ENCODE data around the gene SURF6.
"Not testable (repeated sequence)": the region's sequence is repeated elsewhere in the genome, so short reads cannot be mapped to it uniquely, and the experiment has no call there.

The SURF6 gene

DNA sequence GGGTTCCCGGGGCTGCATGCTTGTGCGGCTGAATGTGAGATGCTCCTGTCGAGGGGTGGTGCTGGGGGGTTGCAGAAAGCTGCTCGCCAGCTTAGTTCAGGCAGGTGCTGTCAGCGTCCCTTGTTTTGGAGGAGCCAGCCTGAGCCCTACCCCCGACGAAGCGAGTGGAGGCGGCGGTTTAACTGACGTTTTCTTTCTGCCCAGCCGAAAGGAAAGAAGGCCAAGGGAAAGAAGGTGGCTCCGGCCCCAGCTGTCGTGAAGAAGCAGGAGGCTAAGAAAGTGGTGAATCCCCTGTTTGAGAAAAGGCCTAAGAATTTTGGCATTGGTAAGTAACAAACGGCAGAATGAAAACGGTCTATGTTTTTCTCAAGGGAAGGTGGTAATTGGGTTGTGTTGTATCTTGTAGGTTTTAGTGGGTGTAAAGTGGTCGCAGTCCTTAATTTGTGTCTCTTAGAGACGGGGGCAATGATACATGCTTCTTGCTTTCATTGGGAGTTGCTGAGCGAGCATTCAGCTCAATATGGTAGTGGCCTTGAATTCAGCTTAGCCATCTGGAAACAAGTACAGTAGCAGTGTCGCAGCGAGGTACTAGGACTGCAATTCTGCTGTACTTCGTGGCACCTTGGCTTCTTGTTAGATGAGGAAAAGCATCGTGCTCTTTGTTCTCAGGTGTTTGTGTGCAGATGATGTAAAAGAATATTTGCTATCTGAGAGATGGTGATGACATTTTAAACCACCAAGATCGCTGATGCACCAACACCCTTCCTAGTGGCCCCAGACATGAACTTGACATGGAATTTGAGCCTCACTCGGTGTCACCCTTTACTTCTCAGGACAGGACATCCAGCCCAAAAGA, 13.0 kb upstream of the SURF6 start:
- in situ Hi-C loops (cut with MboI; ENCODE audit: low sequenced_read_pairs): no loop called here

DNA sequence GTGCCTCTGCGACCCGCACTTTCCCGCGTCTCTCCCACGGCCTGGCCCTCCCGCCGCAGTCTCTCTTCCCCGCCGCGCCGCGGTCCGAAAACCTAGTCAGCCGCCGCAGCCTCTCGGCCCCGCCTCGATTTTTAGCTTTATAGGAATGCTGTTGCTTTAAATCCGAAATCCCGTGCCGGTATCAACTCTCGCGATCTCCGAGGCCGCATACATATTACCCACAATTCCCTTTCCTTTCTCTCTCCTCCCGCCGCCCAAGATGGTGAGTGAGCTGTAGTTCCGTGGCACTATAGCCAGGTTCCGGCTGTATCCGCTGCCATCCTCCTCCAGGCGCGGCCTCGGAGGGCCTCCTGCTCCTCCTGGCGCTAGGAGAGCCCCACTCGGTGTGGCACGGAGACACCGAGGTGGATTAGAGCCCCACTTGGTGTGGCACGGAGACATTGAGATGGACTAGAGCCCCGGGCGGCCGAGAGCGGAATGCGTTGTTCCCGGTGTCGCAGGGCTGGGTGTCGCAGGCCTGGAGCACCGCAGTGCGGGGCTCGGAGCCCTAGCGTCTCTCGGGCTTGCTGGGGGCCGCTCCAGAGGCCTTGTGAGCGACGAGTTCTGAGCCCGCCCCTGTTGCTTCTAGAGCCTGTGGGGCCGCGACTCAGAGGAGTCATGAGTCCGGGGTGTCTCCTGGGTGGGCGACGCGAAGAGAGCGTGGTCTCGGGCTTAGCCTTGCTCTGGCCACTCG, 12.2 kb upstream of the SURF6 start, which contains the start of the genes MED22 and RPL7A:
TSS of gene MED22 (minus strand) at position 147 of the 733 bp plus-strand sequence. CDS start 1,469 bp downstream, outside the sequence.
TSS of gene RPL7A (plus strand) at position 234 of the 733 bp plus-strand sequence. CDS start at position 260, 26 bp downstream.
- in situ Hi-C loops (cut with MboI; ENCODE audit: low sequenced_read_pairs): no loop called here

DNA sequence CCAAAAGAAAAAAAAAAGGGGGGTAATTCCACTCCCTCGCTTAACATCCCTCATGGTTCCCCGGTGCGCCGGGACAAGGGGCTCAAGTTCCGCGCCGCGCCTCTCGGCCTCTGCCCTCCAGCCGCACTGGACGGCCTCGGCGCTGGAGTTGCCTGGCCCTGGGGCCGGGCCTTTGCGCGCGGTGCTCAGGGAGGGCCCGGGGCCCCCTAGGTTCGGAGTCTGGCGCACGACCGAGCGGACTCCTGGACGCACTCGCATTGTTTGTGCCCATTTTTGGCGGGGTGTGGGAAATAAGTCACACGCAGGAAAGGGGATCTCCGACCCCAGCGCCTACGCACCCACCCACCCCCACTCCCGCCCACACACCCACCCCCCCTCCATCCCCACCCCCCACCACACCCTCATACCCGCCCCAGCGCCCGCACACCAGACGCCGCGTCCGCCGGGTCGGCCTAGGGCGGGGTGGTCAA, 11.6 kb upstream of the SURF6 start:
- in situ Hi-C loops (cut with MboI; ENCODE audit: low sequenced_read_pairs): no loop called here

DNA sequence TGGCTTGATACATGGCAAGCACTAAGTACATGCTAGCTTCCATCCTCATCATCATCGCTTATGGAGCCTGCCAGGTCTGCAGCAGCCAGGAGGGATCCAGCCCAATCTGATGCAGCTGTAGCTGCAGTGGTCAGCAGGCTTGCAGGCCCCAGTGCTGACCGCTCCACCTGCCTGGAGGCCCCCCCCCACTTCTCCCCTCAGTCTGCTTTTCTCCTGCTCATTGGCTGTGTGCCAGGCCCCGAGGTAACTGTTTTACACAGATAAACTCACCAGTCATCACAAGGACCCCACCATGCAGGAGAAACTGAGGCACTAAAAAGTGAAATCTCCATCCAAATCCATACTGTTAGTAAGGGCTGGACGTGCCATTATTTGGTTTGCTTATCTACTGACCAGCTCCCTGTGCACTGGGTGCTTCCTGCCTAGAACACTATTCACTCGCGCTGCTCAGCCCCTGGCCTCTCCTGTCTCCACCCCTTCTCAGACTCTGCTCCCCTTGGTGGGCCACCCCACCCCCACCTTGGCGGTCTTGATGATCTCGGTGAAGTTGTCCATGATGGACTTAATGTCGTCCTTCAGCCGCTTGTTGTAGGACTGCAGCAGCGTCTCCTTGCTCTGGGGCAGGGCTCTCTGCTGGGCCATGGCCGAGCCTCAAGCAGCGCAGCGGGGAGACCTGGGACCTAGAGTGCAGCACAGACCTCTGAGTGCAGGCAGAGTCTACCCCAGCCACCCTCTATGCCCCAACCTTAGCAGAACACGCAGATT, 10.2 kb upstream of the SURF6 start:
- in situ Hi-C loops (cut with MboI; ENCODE audit: low sequenced_read_pairs): no loop called here

DNA sequence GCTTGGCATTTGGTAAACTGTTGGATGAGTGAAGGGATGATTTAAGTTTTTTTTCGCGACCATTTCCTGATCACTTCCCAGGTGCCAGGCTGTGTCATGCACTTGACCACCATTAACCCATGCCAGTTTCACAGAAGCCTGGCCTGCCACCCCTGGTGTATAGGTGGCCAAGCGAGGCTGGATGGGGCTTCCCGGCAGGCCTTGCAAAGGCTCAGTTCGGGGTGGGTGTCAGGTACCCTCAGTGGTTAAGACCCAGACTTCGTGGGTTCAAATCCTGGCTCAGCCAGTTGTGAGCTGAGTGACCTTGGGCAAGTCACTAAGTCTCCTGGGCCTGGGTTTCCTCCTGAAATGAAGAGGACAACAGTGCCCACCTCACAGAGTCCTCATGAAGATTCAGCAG, 9.6 kb upstream of the SURF6 start:
- in situ Hi-C loops (cut with MboI; ENCODE audit: low sequenced_read_pairs): no loop called here

DNA sequence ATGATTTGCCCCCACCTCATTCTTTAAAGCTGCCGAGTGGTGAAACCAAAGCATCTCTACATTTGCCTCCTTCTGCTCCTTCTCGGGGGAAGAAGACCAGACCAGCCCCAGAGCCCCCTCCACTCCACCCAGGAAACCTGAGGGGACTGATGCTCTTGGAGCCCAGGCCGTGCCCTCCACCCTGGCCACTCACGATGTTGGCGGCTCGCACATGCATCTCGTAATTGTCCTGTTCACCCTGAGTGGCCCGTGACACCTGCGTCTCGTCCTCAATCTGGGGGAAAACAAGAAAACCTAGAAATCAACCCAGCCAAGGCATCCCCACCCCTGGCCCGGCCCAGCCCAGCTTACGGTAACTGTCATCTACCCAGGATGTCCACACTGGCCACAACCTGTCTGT, 9.0 kb upstream of the SURF6 start:
- in situ Hi-C loops (cut with MboI; ENCODE audit: low sequenced_read_pairs): no loop called here

DNA sequence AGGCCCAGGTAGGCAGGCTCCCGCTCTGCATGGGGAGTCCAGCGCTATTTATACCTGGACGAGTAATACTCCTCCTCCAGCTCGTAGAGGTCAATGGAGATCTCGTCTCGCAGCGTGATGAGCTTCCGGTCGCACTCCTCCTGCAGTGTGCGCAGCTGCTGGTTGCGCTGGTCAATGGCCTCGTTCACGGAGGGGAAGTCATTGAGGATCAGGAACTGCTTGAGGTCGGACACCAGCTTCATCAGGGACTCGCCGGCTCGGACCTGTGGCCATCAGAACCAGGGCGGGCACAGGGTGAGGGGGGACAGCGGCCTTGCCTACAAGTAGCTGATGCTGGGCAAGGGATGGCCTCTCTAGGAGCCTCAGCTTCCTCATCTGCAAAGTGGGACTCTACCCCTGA, 8.1 kb upstream of the SURF6 start:
- in situ Hi-C loops (cut with MboI; ENCODE audit: low sequenced_read_pairs): no loop called here

DNA sequence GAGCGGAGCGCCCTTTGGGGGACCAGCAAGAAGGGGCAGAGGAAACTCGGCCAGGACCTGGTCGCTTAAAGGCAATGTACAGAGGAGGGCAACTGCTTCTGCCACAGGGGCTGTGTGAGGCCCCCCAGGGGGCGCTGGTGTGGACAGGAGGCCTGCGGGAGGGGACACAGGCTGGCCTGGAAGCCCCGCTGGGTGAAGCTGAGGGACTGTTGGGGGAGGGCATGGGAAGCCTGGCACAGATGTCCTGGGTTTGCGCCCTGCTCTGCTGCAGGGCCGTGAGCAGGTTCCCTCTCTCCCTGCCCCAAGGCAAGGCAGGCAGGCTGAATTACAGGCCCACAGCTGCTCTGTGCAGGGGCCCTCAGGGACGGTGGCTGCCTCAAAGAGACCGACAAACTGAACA, 6.6 kb upstream of the SURF6 start:
- in situ Hi-C loops (cut with MboI; ENCODE audit: low sequenced_read_pairs): no loop called here

DNA sequence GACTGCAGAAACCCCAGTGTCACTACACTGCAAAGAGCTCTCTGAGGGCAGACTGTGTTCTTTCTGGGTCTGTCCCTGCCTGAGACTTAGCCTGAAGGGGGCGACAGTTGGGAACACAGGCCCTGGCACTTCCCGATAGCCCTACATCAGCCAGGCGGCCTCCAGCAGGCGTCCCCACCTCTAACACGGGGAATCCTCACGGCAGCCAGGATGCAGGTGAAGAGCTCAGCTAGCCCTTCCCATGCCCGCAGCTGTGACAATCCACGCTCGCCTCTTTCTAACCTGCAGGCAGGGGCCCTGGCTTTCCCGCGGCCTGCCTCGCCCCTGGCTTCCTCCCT, 6.0 kb upstream of the SURF6 start:
- in situ Hi-C loops (cut with MboI; ENCODE audit: low sequenced_read_pairs): no loop called here

DNA sequence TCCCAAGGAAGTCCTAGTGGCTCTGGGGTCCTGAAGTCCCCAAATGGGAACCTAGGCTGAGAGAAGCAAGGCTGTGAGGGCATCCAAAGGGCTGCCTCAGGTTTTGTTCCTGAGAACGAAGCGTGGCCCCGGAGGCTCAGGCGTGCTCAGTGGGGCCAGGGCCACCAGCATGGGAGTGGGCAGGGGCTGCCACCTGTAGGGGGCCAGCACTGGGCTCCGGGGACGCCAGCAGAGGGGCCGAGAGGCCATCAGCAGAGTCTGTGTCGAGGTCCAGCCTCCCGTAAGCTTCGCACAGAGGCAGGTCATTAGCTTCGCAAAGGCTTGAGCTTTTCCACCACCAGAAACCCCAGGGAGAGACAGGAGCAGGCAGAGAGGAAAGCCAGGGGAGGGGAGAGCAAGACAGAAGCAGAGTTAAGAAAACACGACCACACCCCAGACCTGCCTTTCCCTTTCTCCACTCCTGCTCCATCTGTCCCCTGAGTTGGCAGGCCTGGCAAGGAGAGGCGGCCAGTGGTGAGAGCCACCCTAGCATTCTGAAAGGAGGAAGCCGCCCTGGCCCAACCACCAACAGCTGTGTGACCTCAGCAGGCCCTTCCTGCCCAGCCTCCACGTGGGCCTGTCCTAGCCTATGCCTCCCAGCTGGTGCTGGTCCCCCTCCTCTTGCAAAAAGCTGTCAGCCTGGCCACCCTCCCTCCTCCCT, 5.5 kb upstream of the SURF6 start:
- in situ Hi-C loops (cut with MboI; ENCODE audit: low sequenced_read_pairs): no loop called here

DNA sequence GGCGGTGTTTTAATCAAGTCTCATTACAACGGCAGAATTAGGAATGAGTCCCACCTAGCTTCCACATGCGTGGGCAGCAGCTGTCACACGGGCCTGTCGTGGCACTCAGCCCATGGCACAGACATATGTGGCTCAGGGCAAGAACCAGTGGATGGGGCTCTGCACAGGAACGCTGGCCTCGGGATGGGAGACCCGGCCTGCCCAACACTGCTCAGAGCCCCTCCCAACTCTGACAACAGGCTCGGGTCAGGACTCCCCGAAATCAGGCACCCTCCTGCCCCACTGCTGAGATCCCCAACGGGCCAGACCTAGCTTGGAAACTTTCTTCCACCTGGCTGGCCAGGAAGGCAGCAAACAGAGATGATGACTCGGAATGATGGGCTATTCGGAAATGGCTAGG, 4.9 kb upstream of the SURF6 start:
- in situ Hi-C loops (cut with MboI; ENCODE audit: low sequenced_read_pairs): no loop called here

DNA sequence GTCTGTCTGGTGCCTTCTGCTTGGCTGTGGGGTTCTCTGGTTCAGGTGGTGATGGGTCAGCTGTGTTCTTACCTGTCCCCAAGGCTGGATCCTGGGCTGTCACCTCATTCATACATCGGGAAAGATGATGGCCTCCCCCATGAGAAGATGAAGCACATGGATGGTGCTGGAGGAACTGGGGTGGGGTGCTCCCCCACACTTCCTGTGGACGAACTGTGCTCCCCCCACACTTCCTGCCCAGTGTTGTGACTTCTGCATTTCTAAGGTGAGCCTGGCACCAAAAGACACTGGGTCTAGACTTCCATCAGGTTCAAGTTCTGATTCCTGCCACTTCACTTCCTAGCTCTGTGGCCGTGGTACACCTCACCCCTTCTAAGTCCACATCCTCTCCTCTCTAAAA, 4.3 kb upstream of the SURF6 start:
- in situ Hi-C loops (cut with MboI; ENCODE audit: low sequenced_read_pairs): no loop called here

DNA sequence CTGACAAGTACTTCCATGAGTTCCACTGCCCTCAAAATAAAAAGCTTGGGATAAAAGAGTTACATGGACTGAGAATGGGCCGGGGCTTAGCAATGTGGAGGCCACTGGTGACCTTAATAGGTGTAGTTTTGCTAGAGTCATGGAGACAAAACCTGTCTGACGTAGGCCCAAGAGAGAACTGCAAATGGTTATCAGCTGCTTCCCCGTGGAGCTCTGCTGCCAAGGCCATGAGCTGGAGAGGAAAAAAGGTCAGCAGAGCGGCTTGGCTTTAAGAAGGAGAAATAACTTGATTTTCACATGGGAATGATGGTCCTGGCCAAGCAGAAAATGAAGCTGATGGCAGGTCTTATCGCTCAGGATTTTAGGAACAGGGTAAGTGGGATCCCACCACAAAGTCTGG, 3.7 kb upstream of the SURF6 start:
- in situ Hi-C loops (cut with MboI; ENCODE audit: low sequenced_read_pairs): no loop called here

DNA sequence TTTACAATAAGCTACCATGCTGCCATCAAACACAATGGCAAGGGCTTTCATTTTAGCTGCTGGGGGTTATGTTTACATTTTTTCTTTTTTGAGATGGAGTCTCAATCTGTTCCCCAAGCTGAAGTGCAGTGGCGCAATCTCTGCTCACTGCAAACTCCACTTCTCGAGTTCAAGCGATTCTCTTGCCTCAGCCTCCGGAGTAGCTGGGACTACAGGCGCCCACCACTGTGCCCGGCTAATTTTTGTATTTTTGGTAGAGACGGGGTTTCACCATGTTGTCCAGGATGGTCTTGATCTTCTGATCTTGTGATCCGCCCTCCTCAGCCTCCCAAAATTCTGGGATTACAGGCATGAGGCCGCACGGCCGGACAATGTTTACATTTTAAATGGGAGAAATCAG, 1.1 kb downstream of the SURF6 start:
- in situ Hi-C loops (cut with MboI; ENCODE audit: low sequenced_read_pairs): not testable (repeated sequence)

DNA sequence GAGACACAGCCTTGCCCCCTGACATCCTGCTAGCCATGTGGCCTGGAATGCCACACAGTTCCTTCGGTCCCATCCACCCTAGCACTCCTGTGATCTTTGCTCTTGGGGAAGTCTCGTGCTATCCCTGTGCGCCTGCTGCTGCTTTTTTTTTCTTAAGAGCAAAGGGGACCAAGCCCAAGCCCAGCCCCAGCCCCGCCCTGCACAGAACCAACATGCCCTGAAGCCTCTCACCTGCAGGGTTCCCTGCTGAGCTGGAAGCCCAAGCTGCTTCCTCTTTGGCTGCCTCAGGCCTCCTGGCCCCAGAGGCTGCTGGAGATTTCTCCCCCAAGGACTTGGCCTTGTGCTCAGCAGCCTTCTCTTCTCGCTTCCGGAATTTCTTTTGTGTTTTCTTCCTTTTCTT, 1.8 kb downstream of the SURF6 start:
- in situ Hi-C loops (cut with MboI; ENCODE audit: low sequenced_read_pairs): no loop called here

DNA sequence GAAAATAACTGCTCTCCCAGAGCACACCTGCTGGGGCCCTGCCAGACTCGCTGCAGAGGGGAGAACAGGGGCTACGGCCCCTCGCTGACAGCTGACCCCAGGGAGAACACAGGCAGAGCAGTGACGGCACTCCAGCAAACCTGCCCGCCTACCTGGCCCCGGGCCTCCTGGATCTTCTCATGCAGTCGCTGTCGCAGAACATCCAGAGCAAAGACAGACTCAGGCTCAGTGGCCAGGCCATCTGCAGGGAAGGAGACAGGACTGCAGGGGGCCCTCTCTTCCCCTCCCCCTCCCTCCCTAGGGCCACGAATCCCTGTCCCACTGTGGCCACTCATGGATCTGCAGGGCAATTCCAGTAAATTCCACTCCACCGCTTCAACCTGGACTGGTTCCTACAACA, 2.4 kb downstream of the SURF6 start:
- in situ Hi-C loops (cut with MboI; ENCODE audit: low sequenced_read_pairs): no loop called here

DNA sequence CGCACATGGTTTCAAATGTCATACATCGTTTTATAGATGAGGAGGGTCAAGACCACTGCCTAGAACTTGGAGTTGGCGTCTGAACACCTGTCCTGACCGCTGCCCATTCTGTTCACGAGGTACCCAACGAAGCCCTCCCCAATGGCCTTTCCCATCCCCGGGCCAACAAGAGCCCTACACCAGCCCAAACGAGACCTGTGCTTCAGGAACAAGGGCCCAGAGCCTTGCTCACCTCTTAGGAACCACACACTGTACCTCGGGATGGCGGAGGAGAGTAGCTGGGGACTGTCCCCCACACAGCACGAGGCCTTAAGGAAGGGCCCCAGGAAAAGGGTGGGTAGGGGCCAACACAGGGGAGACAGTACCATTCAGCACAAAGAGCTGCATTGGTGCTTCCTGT, 3.0 kb downstream of the SURF6 start:
- in situ Hi-C loops (cut with MboI; ENCODE audit: low sequenced_read_pairs): no loop called here

DNA sequence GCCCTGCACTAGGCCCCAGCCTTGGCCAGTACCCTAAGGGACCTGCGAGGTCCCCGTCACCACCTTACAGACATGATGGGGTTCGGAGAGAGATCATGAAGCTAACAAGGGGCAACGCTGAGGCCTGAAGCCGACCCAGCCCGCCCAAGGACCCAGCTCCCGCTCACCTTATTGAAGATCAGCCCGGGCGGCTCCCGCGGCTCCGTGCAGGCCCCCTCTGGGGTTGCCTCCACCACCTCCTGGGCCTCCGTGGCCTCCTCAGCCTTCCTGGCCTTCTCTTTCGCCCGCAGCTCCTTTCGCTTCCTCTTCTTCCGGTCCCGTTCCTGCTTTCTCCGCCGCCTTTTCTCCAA, 3.6 kb downstream of the SURF6 start:
- in situ Hi-C loops (cut with MboI; ENCODE audit: low sequenced_read_pairs): no loop called here

DNA sequence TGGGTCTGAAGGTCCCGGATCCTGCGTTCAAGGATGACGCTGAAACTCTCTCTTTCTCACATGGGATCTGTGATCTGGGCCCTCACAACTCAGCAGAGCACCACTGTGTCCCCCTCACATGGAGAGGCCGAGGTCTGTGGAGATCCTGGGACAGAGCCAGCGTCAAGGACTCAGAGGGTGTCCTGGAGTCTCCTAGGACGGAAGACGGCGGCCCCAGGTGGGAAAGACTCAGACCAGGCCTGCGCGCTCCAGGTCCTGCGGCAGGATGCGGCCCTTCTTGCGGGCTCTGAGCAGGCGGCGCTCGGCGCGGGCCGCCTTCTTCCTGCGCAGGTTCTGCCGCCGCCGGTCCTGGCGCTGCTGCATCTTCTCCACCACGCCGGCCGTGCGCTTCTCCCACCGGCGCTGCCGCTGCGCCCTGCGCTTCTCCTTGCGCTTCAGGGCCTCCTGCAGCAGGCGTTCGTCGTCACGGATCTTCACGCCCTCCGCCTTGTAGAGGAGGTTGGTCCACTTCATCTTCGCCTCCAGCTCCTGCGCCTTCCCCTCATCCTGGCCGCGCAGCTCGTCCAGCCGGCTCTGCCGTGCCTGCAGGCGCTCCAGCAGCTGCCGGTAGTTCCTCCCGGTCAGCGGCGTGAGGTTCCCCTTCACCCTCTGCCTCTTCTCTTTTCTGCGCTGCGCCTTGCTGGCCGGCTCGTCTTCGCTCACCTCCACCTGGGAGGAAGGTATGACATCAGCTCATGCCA, 4.2 kb downstream of the SURF6 start:
- in situ Hi-C loops (cut with MboI; ENCODE audit: low sequenced_read_pairs): no loop called here

DNA sequence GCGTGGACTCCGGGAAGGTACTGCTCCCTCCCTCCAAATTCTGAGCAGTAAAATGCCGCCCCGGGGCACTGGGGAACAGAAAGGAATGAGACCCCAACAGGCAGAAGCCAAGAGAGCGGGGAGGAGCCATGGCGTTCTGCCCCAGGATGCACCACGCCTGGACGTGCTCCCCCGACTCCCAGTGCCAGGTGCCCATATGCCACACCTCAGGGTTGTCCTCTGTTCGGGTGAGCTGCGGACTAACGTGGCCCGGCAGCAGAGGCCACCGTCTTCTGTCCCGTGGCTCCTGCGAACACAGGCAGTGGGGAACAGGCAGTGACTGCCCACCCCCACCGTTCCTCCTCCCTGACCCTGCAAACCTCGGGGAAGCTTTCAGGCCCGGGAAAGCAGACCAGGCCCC, 4.8 kb downstream of the SURF6 start:
- in situ Hi-C loops (cut with MboI; ENCODE audit: low sequenced_read_pairs): no loop called here
